ENCODE measurements around the gene FADS2.
A peak's percentile ranks its signal among the peaks of the same experiment; 100 is the strongest.

FADS2 gene

GRCh38 chr11:61910187-61911127 lies 82.4 kb downstream of the FADS2 start:
- no peak for DNase-seq

DNA sequence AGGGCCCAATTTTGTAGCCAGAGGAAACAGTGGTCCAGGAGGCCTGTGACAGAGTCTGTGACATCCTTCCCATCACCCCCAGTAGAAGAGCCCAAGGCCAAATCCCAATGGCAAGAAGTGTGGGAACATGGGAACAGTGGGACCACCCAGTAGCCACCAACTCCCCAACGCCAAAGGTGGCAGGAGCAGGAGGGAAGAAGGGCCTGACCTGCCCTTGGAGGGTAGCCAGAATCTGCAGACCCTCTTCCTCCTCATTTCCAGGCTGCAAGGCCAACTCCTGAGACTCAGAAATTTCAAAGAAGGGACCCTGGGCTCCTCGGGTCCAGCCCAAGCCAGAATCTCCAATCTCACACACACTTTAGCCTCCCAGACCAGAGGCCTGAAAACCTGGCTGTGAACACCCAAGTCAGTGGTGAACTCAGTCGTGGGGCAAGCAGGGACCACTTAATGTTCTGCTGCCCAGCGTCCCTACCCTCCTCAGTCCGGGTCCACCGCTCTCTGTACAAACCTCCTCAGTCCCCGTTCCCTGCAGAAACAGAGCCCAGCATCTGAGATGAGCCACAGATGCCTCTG lies 83.1 kb downstream of the FADS2 start:
- DNase-seq = no peak

- no peak for DNase-seq
These were observed 83.8 kb downstream of the FADS2 start for GRCh38 chr11:61911701-61912529.

DNA sequence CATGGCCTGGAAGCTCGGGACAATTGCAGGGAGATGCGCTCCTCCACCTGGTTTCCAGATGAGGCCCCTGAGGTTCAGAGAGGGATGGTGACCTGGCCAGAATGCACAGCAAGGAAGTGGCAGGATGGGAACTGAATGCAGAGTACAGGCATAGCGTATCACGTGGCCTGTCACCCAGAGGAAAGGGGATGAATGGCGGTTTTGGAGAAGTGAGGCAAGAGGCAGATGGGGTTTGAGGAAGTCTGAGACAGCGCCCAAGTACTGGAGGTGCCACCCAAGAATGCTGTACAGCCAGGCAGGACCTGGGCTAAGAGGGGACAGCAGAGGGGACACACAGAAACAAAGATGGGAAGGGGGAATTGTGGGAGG lies 84.4 kb downstream of the FADS2 start:
- DNase-seq = no peak

- no peak for DNase-seq
These were observed 85.0 kb downstream of the FADS2 start for GRCh38 chr11:61912991-61913698.

DNA sequence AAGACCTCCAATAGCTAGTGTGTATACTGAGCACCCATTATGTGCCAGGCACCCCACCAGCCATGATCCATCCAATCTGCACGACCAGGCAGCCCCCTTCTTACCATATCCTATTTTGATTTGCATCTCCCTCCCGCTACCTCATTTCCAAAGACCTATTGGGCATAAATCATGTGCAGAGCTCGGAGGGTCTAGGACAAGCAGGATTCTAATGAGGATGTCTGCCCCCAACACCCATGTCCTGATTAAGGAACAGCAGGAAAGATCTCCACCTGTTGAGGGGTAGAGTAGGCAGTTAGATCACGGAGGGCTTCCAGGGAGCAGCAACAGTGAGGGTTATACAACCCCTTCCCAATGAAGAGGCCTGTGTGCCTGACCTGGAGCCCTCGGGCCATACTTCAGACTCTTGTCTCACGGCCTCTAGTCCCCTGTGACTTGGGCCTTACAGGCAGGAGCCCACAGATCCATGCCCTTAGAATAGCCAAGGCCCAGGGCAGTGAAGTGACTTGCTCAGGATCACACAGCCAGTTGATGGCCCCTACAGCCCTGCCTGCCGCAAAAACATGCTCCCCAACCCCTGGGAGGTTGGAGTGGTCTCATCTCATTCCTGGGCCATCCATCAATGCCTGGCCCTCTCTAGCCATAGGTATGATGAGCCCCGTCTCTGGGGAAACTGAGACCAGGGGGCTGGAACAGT lies 85.7 kb downstream of the FADS2 start:
- peak in 1 of 2 experiments; percentile 10 for DNase-seq

- no peak for DNase-seq
These were observed 86.5 kb downstream of the FADS2 start for GRCh38 chr11:61914471-61915171.

GRCh38 chr11:61916737-61917333 lies 88.7 kb downstream of the FADS2 start:
- peak; percentile 18 to 28 for DNase-seq
